Mesenchymal stem cell (in vitro differentiated cells and primary cell): ENCODE measurements around the gene ADSL.

Experiments
- DNase-seq: peaks from one replicate; pipeline ENCODE4 v3.0.0-alpha.2; 2013
- H2AFZ ChIP-seq: one replicate; pipeline ENCODE4 v1.6.1; 2013; ENCODE audit warnings: low read depth, mild to moderate bottlenecking, control low read depth, inconsistent platforms, low read length, moderate library complexity
- H2AK5ac ChIP-seq: 2 replicates; pipeline ENCODE4 v1.6.1; 2013; ENCODE audit warnings: low read length, moderate library complexity, mild to moderate bottlenecking, inconsistent platforms; ENCODE audit not compliant: severe bottlenecking
- H2BK120ac ChIP-seq: one replicate; pipeline ENCODE4 v1.6.1; 2013; ENCODE audit warnings: low read depth, mild to moderate bottlenecking, inconsistent platforms, low read length, moderate library complexity
- H2BK12ac ChIP-seq, 2 experiments: one replicate each; pipeline ENCODE4 v1.6.1; 2013; ENCODE audit warnings: inconsistent platforms in 2 of 2, low read length in 2 of 2, mild to moderate bottlenecking in 2 of 2, moderate library complexity in 2 of 2, control low read depth in 1 of 2
- H2BK15ac ChIP-seq: one replicate; pipeline ENCODE4 v1.6.1; 2013; ENCODE audit warnings: mild to moderate bottlenecking, low read depth, inconsistent platforms; ENCODE audit not compliant: poor library complexity, severe bottlenecking
- H2BK5ac ChIP-seq: 2 replicates; pipeline ENCODE4 v1.6.1; 2013; ENCODE audit warnings: low read depth, mild to moderate bottlenecking, low read length, control low read depth, inconsistent platforms; ENCODE audit not compliant: poor library complexity, severe bottlenecking
- H3K14ac ChIP-seq, 2 experiments: one replicate each; pipeline ENCODE4 v1.6.1; 2013; ENCODE audit warnings: inconsistent platforms in 2 of 2, low read length in 2 of 2, control low read depth in 1 of 2, mild to moderate bottlenecking in 1 of 2, moderate library complexity in 1 of 2
- H3K18ac ChIP-seq, 2 experiments: one replicate each; pipeline ENCODE4 v1.6.1; 2013; ENCODE audit warnings: inconsistent platforms in 2 of 2, low read length in 2 of 2, control low read depth in 1 of 2, low read depth in 1 of 2, mild to moderate bottlenecking in 1 of 2
- H3K23ac ChIP-seq, 2 experiments: one replicate each; pipeline ENCODE4 v1.6.1; 2013; ENCODE audit warnings: inconsistent platforms in 2 of 2, low read length in 2 of 2, mild to moderate bottlenecking in 2 of 2, moderate library complexity in 2 of 2, control low read depth in 1 of 2
- H3K27ac ChIP-seq: 2 replicates; pipeline ENCODE4 v1.5.1; 2013; ENCODE audit warnings: mild to moderate bottlenecking, moderate library complexity, low read length, control low read depth, inconsistent platforms; ENCODE audit not compliant: poor library complexity, severe bottlenecking
- H3K27me3 ChIP-seq, 2 experiments: 2 replicates each; pipeline versions ENCODE4 v1.6.1 to v1.7.0; 2013; ENCODE audit warnings: low read length in 2 of 2, mild to moderate bottlenecking in 2 of 2, moderate library complexity in 2 of 2, control low read depth in 1 of 2, inconsistent platforms in 1 of 2; ENCODE audit not compliant: control insufficient read depth in 1 of 2, insufficient read depth in 1 of 2
- H3K36me3 ChIP-seq, 2 experiments: 2 replicates each; pipeline versions ENCODE4 v1.6.1 to v1.7.0; 2013; ENCODE audit warnings: low read length in 2 of 2, control low read depth in 1 of 2, inconsistent platforms in 1 of 2, low read depth in 1 of 2, mild to moderate bottlenecking in 1 of 2; ENCODE audit not compliant: insufficient read depth in 2 of 2, control insufficient read depth in 1 of 2
- H3K4ac ChIP-seq, 2 experiments: one replicate each; pipeline ENCODE4 v1.6.1; 2013; ENCODE audit warnings: inconsistent platforms in 2 of 2, low read length in 2 of 2, mild to moderate bottlenecking in 2 of 2, moderate library complexity in 2 of 2, control low read depth in 1 of 2, low read depth in 1 of 2
- H3K4me1 ChIP-seq: 2 replicates; pipeline ENCODE4 v1.6.1; 2013; ENCODE audit warnings: low read depth, low read length, control low read depth; ENCODE audit not compliant: control insufficient read depth, insufficient read depth
- H3K4me2 ChIP-seq: 2 replicates; pipeline ENCODE4 v1.6.1; 2013; ENCODE audit warnings: low read length, mild to moderate bottlenecking, inconsistent platforms; ENCODE audit not compliant: poor library complexity, severe bottlenecking
- H3K4me3 ChIP-seq, 2 experiments: 2 replicates each; pipeline versions ENCODE4 v1.5.1 to v1.7.0; 2013; ENCODE audit warnings: low read length in 2 of 2, mild to moderate bottlenecking in 2 of 2, control low read depth in 1 of 2, low read depth in 1 of 2; ENCODE audit not compliant: insufficient read depth in 1 of 2
- H3K79me1 ChIP-seq: replicated peaks from 2 replicates; pipeline ENCODE4 v1.6.1; 2013; ENCODE audit warnings: mild to moderate bottlenecking, control low read depth, low read length, inconsistent platforms; ENCODE audit not compliant: poor library complexity, severe bottlenecking
- H3K9ac ChIP-seq: 2 replicates; pipeline ENCODE4 v1.7.0; 2013; ENCODE audit warnings: mild to moderate bottlenecking, low read length, moderate library complexity
- H3K9me3 ChIP-seq: 2 replicates; pipeline ENCODE4 v1.7.0; 2013; ENCODE audit warnings: mild to moderate bottlenecking, low read length; ENCODE audit not compliant: control insufficient read depth
- H4K8ac ChIP-seq: one replicate; pipeline ENCODE4 v1.6.1; 2013; ENCODE audit warnings: inconsistent platforms, mild to moderate bottlenecking, low read length, moderate library complexity
- H4K91ac ChIP-seq: one replicate; pipeline ENCODE4 v1.6.1; 2013; ENCODE audit warnings: mild to moderate bottlenecking, low read length, inconsistent platforms
- WGBS: methylation state at CpG from one replicate; pipeline ENCODE4 v1.1.7; 2013; ENCODE audit warnings: mixed read lengths; 5-methylcytosine and 5-hydroxymethylcytosine counted together

The ADSL gene

GRCh38 chr22:40432625-40433024 is 86.3 kb downstream of the ADSL start:
- Histone ChIP-seq H3K27me3 (no peaks in the 10 kb centered on the region), H3K27ac (no peak overlapping the region), H4K8ac (no peak overlapping the region), H3K4me3 (no peak overlapping the region), H3K79me1 (peaks cover 40% of the 10 kb centered on the region), H3K9ac (no peak overlapping the region), H3K9me3 (no peaks in the 10 kb centered on the region), H3K4me2 (no peak overlapping the region), H2AK5ac (no peak overlapping the region), H3K4ac (no peak overlapping the region), H3K4me1 (peaks cover 5% of the 10 kb centered on the region), H3K36me3 (peaks cover 31 to 48% of the 10 kb centered on the region in 2 experiments), H2BK12ac (no peak overlapping the region), H3K18ac (no peak overlapping the region), H3K23ac (no peak overlapping the region), H4K91ac (no peak overlapping the region), H2AFZ (no peak overlapping the region), H3K14ac (no peak overlapping the region), H2BK15ac (no peak overlapping the region), H2BK120ac (no peak overlapping the region), H2BK5ac (no peak overlapping the region)
- no peak for DNase-seq
- WGBS: 94% methylated on average over 2 of the region's 2 CpGs

DNA sequence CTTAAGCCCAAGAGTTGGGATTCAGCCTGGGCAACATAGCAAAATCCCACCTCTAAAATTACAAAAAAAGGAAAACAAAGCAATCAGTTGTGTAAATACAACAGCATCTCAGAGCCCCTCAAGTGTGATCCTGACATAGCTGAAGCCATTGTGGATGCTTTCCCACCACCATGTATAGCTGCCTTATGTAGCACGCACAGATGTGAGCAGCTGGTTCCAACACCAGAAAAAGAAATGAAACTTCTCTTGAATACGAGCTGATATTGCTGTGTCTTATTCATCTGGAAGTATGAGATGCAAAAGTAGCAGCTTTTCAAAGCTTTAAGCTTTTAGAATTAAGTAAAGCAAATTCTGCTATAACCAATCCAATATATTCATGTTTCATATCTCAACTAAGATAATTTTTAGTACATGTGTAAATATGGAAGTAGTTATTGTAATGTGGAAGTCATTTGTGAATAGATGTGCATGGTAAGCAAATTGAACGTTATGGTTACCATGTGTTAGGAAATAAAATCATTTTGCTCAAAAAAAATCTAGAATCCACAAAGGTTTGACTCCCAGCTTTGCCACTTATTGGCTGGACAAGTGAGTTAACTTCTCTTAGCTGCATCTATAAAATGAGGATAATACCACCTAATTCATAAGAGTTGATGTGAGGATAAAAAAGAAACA is 87.3 kb downstream of the ADSL start:
- no peak overlapping the region for H2AFZ ChIP-seq
- no peaks in the 10 kb centered on the region for H3K9me3 ChIP-seq
- no peak overlapping the region for H2BK120ac ChIP-seq
- H3K9ac ChIP-seq: no peak overlapping the region
- no peak overlapping the region for H3K14ac ChIP-seq
- peaks cover 27 to 39% of the 10 kb centered on the region in 2 experiments for H3K36me3 ChIP-seq
- H2BK12ac ChIP-seq: no peak overlapping the region
- no peak overlapping the region for H3K4ac ChIP-seq
- H2BK5ac ChIP-seq: no peak overlapping the region
- DNase-seq: no peak
- no peak overlapping the region for H2BK15ac ChIP-seq
- H4K8ac ChIP-seq: no peak overlapping the region
- peaks cover 5% of the 10 kb centered on the region for H3K4me1 ChIP-seq
- H4K91ac ChIP-seq: no peak overlapping the region
- H3K4me2 ChIP-seq: no peak overlapping the region
- no peak overlapping the region for H2AK5ac ChIP-seq
- 100% methylated on average over 2 of the region's 3 CpGs for WGBS
- peaks cover 39% of the 10 kb centered on the region for H3K79me1 ChIP-seq
- no peak overlapping the region for H3K18ac ChIP-seq
- H3K27me3 ChIP-seq: no peaks in the 10 kb centered on the region
- H3K23ac ChIP-seq: no peak overlapping the region
- H3K27ac ChIP-seq: no peak overlapping the region
- H3K4me3 ChIP-seq: no peak overlapping the region

- no peak overlapping the region for H3K4me2 ChIP-seq
- no peak overlapping the region for H2BK120ac ChIP-seq
- no peak overlapping the region for H3K4me3 ChIP-seq
- H4K91ac ChIP-seq: no peak overlapping the region
- H3K27me3 ChIP-seq: no peaks in the 10 kb centered on the region
- H2BK12ac ChIP-seq: no peak overlapping the region
- peaks cover 23 to 33% of the 10 kb centered on the region in 2 experiments for H3K36me3 ChIP-seq
- no peak overlapping the region for H2BK15ac ChIP-seq
- no peak overlapping the region for H3K27ac ChIP-seq
- peaks cover 5% of the 10 kb centered on the region for H3K4me1 ChIP-seq
- no peak overlapping the region for H2BK5ac ChIP-seq
- no peak overlapping the region for H3K23ac ChIP-seq
- H3K4ac ChIP-seq: no peak overlapping the region
- no peaks in the 10 kb centered on the region for H3K9me3 ChIP-seq
- H4K8ac ChIP-seq: no peak overlapping the region
- H2AFZ ChIP-seq: no peak overlapping the region
- H3K14ac ChIP-seq: no peak overlapping the region
- H3K79me1 ChIP-seq: peaks cover 34% of the 10 kb centered on the region
- no peak overlapping the region for H3K18ac ChIP-seq
- no peak overlapping the region for H2AK5ac ChIP-seq
- 96% methylated on average over 3 of the region's 3 CpGs for WGBS
- no peak overlapping the region for H3K9ac ChIP-seq
- peak; percentile 54 for DNase-seq
These were observed 87.8 kb downstream of the ADSL start for GRCh38 chr22:40434106-40434505.

- Histone ChIP-seq H3K27ac (no peak overlapping the region), H3K18ac (no peak overlapping the region)
These were observed 88.4 kb downstream of the ADSL start for GRCh38 chr22:40434745-40435144.

More at GRCh38 chr22:40434745-40435144, 88.4 kb downstream of the ADSL start:
- H3K4me2 ChIP-seq: no peak overlapping the region
- no peak overlapping the region for H4K8ac ChIP-seq
- H3K4ac ChIP-seq: no peak overlapping the region
- H2BK120ac ChIP-seq: no peak overlapping the region
- H3K23ac ChIP-seq: no peak overlapping the region
- no peak overlapping the region for H3K14ac ChIP-seq
- WGBS: 98% methylated on average over 5 of the region's 5 CpGs
- no peak overlapping the region for H4K91ac ChIP-seq
- H2AK5ac ChIP-seq: no peak overlapping the region
- no peak overlapping the region for H2BK12ac ChIP-seq
- no peak overlapping the region for H3K9ac ChIP-seq
- H3K9me3 ChIP-seq: no peaks in the 10 kb centered on the region
- DNase-seq: no peak
- H2BK15ac ChIP-seq: no peak overlapping the region
- H2BK5ac ChIP-seq: no peak overlapping the region
- no peak overlapping the region for H3K4me3 ChIP-seq
- H3K4me1 ChIP-seq: peaks cover 5% of the 10 kb centered on the region
- H3K79me1 ChIP-seq: peaks cover 34% of the 10 kb centered on the region
- H2AFZ ChIP-seq: no peak overlapping the region
- H3K36me3 ChIP-seq: peaks cover 17 to 27% of the 10 kb centered on the region in 2 experiments
- no peaks in the 10 kb centered on the region for H3K27me3 ChIP-seq
